ENCODE measurements around the gene TNIK.

Gene TNIK

DNA sequence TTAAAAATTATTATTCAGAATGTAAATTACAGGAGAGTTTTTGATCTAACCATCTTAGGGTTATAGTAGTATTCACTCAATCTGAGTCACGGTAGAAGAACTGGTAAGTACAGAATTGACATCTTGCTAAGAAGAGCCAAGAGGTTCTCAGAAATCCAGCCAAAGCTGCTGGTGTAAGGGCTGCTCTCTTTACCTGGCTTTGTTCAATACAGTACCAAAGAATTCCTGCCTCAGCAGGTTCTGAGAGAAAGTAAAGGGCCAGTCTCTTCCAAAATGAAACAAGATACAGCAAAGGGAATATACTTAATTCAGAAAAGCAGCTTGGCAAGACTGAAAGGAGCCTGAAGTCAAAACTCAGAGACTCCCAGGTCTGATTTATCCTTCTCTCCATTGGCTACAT is 193.1 kb downstream of the TNIK start:
- TF ChIP-seq EZH2phosphoT487 (IDR thresholded peaks at IDR 0.05; ENCODE audit: borderline replicate concordance, low read length): no peak
- Histone ChIP-seq H4K20me1 (ENCODE audit: control insufficient read depth, insufficient read depth, low read depth, low read length) (no peaks in the 10 kb centered on the region), H3K36me3 (ENCODE audit: control insufficient read depth, low read length) (no peaks in the 10 kb centered on the region), H3K27ac (ENCODE audit: low read depth, low read length) (no peak overlapping the region), H3K4me2 (ENCODE audit: low read length) (no peak overlapping the region), H3K4me3 (ENCODE audit: low read length) (no peak overlapping the region), H3K27me3 (ENCODE audit: control insufficient read depth, low read length) (peaks cover 2% of the 10 kb centered on the region; the same call in 1 of the 2 replicates), H3K79me2 (ENCODE audit: control insufficient read depth, low read length) (no peaks in the 10 kb centered on the region), H3K9me2 (replicated peaks; ENCODE audit: control insufficient read depth, low read length) (no peaks in the 10 kb centered on the region), H3K4me1 (ENCODE audit: control insufficient read depth, low read length) (no peaks in the 10 kb centered on the region), H3F3A (ENCODE audit: control insufficient read depth, insufficient read depth) (no peaks in the 10 kb centered on the region), H3K9me3 (ENCODE audit: control insufficient read depth, insufficient read depth, low read length) (no peaks in the 10 kb centered on the region)

- TF ChIP-seq EZH2phosphoT487 (IDR thresholded peaks at IDR 0.05; ENCODE audit: borderline replicate concordance, low read length): no peak
- TF ChIP-seq CTCF (IDR thresholded peaks at IDR 0.05; ENCODE audit: low read depth, low read length, poor library complexity, severe bottlenecking): no peak
- no peaks in the 10 kb centered on the region for H3K4me1 ChIP-seq (ENCODE audit: control insufficient read depth, low read length)
- H4K20me1 ChIP-seq (ENCODE audit: control insufficient read depth, insufficient read depth, low read depth, low read length): no peaks in the 10 kb centered on the region
- no peaks in the 10 kb centered on the region for H3K79me2 ChIP-seq (ENCODE audit: control insufficient read depth, low read length)
- no peaks in the 10 kb centered on the region for H3K9me2 ChIP-seq (replicated peaks; ENCODE audit: control insufficient read depth, low read length)
- no peak overlapping the region for H3K4me2 ChIP-seq (ENCODE audit: low read length)
- no peak overlapping the region for H3K4me3 ChIP-seq (ENCODE audit: low read length)
- H3K36me3 ChIP-seq (ENCODE audit: control insufficient read depth, low read length): no peaks in the 10 kb centered on the region
- H3K9me3 ChIP-seq (ENCODE audit: control insufficient read depth, insufficient read depth, low read length): no peaks in the 10 kb centered on the region
- H3F3A ChIP-seq (ENCODE audit: control insufficient read depth, insufficient read depth): no peaks in the 10 kb centered on the region
- peaks cover 2% of the 10 kb centered on the region; the same call in 1 of the 2 replicates for H3K27me3 ChIP-seq (ENCODE audit: control insufficient read depth, low read length)
- H3K27ac ChIP-seq (ENCODE audit: low read depth, low read length): no peak overlapping the region
Measured at GRCh38 chr3:171266740-171267073, 193.5 kb downstream of the TNIK start.

- H3K4me2 ChIP-seq (ENCODE audit: low read length): no peak overlapping the region
- H3K27ac ChIP-seq (ENCODE audit: low read depth, low read length): no peak overlapping the region
- no peaks in the 10 kb centered on the region for H3K4me1 ChIP-seq (ENCODE audit: control insufficient read depth, low read length)
- H4K20me1 ChIP-seq (ENCODE audit: control insufficient read depth, insufficient read depth, low read depth, low read length): no peaks in the 10 kb centered on the region
- TF ChIP-seq CTCF (IDR thresholded peaks at IDR 0.05; ENCODE audit: low read depth, low read length, poor library complexity, severe bottlenecking) (no peak), EZH2phosphoT487 (IDR thresholded peaks at IDR 0.05; ENCODE audit: borderline replicate concordance, low read length) (no peak)
- H3K27me3 ChIP-seq (ENCODE audit: control insufficient read depth, low read length): peaks cover 2% of the 10 kb centered on the region; the same call in 1 of the 2 replicates
- no peaks in the 10 kb centered on the region for H3F3A ChIP-seq (ENCODE audit: control insufficient read depth, insufficient read depth)
- no peaks in the 10 kb centered on the region for H3K9me3 ChIP-seq (ENCODE audit: control insufficient read depth, insufficient read depth, low read length)
- no peaks in the 10 kb centered on the region for H3K9me2 ChIP-seq (replicated peaks; ENCODE audit: control insufficient read depth, low read length)
- no peaks in the 10 kb centered on the region for H3K36me3 ChIP-seq (ENCODE audit: control insufficient read depth, low read length)
- H3K79me2 ChIP-seq (ENCODE audit: control insufficient read depth, low read length): no peaks in the 10 kb centered on the region
- H3K4me3 ChIP-seq (ENCODE audit: low read length): no peak overlapping the region
Measured at GRCh38 chr3:171266034-171266739, 194.0 kb downstream of the TNIK start.

DNA sequence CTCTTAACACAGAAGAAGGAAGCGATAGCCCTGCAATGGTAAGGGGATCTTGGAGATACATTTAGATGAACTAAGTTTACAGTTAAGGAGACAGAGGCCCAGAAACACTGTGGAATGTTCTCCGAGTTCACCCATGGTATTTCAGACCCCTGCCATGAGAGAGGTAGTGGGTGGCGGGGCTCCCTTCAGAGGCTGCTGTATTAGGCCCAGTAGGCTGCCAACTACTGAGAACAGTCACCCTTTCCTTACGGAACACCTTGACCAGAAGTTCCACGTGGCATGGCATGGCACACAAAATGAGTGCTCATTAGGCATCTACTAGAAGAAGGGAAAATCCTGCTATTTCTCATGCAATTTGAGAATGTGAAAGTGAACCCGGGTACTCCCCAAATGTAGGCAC is 195.4 kb downstream of the TNIK start:
- Histone ChIP-seq H3K79me2 (ENCODE audit: control insufficient read depth, low read length) (no peaks in the 10 kb centered on the region), H3K36me3 (ENCODE audit: control insufficient read depth, low read length) (no peaks in the 10 kb centered on the region), H3K27ac (ENCODE audit: low read depth, low read length) (no peak overlapping the region), H3K4me1 (ENCODE audit: control insufficient read depth, low read length) (no peaks in the 10 kb centered on the region), H4K20me1 (ENCODE audit: control insufficient read depth, insufficient read depth, low read depth, low read length) (no peaks in the 10 kb centered on the region), H3K9me2 (replicated peaks; ENCODE audit: control insufficient read depth, low read length) (no peaks in the 10 kb centered on the region), H3F3A (ENCODE audit: control insufficient read depth, insufficient read depth) (no peaks in the 10 kb centered on the region), H3K4me3 (ENCODE audit: low read length) (no peak overlapping the region), H3K4me2 (ENCODE audit: low read length) (no peak overlapping the region), H3K9me3 (ENCODE audit: control insufficient read depth, insufficient read depth, low read length) (no peaks in the 10 kb centered on the region), H3K27me3 (ENCODE audit: control insufficient read depth, low read length) (peaks cover 2% of the 10 kb centered on the region; the same call in 1 of the 2 replicates)
- TF ChIP-seq CTCF (IDR thresholded peaks at IDR 0.05; ENCODE audit: low read depth, low read length, poor library complexity, severe bottlenecking) (no peak), EZH2phosphoT487 (IDR thresholded peaks at IDR 0.05; ENCODE audit: borderline replicate concordance, low read length) (no peak)

Data from DOHH2 (cell line).